Neural progenitor cell (in vitro differentiated cells): ENCODE measurements around the gene HADHB.

Source experiments
- CTCF ChIP-seq: fragments of 200-600 bp; sonication (generic); IDR thresholded peaks from 2 replicates; pipeline ENCODE4 v1.5.1; 2017; ENCODE audit warnings: antibody characterized with exemption, mild to moderate bottlenecking
- EZH2phosphoT487 ChIP-seq: fragments of 200-600 bp; sonication (generic); IDR thresholded peaks from 2 replicates; pipeline ENCODE4 v1.6.1; 2017; ENCODE audit warnings: antibody characterized with exemption

- TF ChIP-seq EZH2phosphoT487 (no peak), CTCF (no peak)
Measured at GRCh38 chr2:26241928-26242436, 2.8 kb upstream of the HADHB start.
